Measurements from ENCODE around the gene RGN.
"Not testable (repeated sequence)": the region's sequence is repeated elsewhere in the genome, so short reads cannot be mapped to it uniquely, and the experiment has no call there.

The RGN gene

GRCh38 chrX:47129157-47129898 lies 51.1 kb downstream of the RGN start:
- Histone ChIP-seq H3K27me3 (ENCODE audit: low read depth, low read length) (no peaks in the 10 kb centered on the region), H3K27ac (ENCODE audit: low read length) (peak overlapping the region; percentile 79), H3K36me3 (ENCODE audit: control insufficient read depth in 1 of 2, insufficient read depth in 2 of 2, low read length in 2 of 2) (no peaks in the 10 kb centered on the region), H3K4me1 (ENCODE audit: control insufficient read depth in 1 of 2, insufficient read depth in 2 of 2, low read length in 2 of 2) (no peaks in the 10 kb centered on the region), H3K9me3 (ENCODE audit: control insufficient read depth in 1 of 2, low read length in 2 of 2) (no peaks in the 10 kb centered on the region), H3K4me3 (ENCODE audit: low read depth in 1 of 2, low read length in 2 of 2) (peak overlapping the region; percentile 63 to 86)

DNA sequence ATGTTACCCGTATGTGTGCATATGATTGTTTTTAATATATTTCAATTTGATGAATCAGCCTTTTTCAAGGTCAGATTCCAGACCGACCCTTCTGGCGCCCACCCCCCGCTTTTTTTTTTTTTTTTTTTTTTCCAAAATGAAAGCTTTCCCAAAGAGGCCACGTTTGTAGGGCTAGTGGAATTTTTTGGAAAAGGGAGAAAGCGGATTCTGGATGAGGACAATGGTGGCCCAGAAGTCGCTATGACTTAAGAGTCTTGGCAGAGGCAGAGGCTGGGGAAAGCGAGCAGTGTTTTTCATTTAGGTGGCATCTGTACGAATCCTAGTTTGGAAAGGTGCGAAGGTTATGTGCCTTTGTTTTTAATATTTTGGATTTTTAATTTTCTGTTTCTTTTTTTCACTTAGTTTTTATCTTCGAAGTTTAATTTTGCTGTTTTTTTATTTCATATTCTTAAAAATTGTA lies 51.7 kb downstream of the RGN start:
- H3K9me3 ChIP-seq (ENCODE audit: control insufficient read depth in 1 of 2, low read length in 2 of 2) = no peaks in the 10 kb centered on the region
- H3K36me3 ChIP-seq (ENCODE audit: control insufficient read depth in 1 of 2, insufficient read depth in 2 of 2, low read length in 2 of 2) = no peaks in the 10 kb centered on the region
- H3K4me1 ChIP-seq (ENCODE audit: control insufficient read depth in 1 of 2, insufficient read depth in 2 of 2, low read length in 2 of 2) = no peaks in the 10 kb centered on the region
- no peak overlapping the region for H3K27ac ChIP-seq (ENCODE audit: low read length)
- peak overlapping the region; percentile 39 to 63 for H3K4me3 ChIP-seq (ENCODE audit: low read depth in 1 of 2, low read length in 2 of 2)
- H3K27me3 ChIP-seq (ENCODE audit: low read depth, low read length) = no peaks in the 10 kb centered on the region

DNA sequence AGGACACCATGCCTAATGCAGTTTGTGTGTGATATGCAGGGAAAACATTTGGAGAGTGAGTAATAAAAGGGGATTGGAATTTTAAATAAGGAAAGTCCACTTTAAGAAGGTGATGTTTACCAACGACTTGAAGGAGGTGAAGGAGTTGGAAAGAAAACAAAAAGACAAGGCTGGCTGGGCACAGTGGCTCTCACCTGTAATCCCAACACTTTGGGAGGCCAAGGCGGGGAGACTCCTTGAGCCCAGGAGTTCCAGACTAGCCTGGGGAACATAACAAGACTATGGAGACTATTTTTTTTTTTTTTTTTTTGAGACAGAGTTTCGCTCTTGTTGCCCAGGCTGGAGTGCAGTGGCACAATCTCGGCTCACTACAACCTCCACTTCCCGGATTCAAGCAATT lies 55.2 kb downstream of the RGN start:
- H3K9me3 ChIP-seq (ENCODE audit: control insufficient read depth in 1 of 2, low read length in 2 of 2) = no peaks in the 10 kb centered on the region
- no peaks in the 10 kb centered on the region for H3K27me3 ChIP-seq (ENCODE audit: low read depth, low read length)
- H3K4me3 ChIP-seq (ENCODE audit: low read depth in 1 of 2, low read length in 2 of 2) = no peak overlapping the region
- no peaks in the 10 kb centered on the region for H3K4me1 ChIP-seq (ENCODE audit: control insufficient read depth in 1 of 2, insufficient read depth in 2 of 2, low read length in 2 of 2)
- H3K36me3 ChIP-seq (ENCODE audit: control insufficient read depth in 1 of 2, insufficient read depth in 2 of 2, low read length in 2 of 2) = no peaks in the 10 kb centered on the region
- no peak overlapping the region for H3K27ac ChIP-seq (ENCODE audit: low read length)

GRCh38 chrX:47135650-47136049 lies 57.4 kb downstream of the RGN start:
- not testable (repeated sequence) for H3K36me3 ChIP-seq (ENCODE audit: control insufficient read depth in 1 of 2, insufficient read depth in 2 of 2, low read length in 2 of 2); H3K9me3 ChIP-seq (ENCODE audit: control insufficient read depth in 1 of 2, low read length in 2 of 2); H3K4me3 ChIP-seq (ENCODE audit: low read depth in 1 of 2, low read length in 2 of 2); H3K4me1 ChIP-seq (ENCODE audit: control insufficient read depth in 1 of 2, insufficient read depth in 2 of 2, low read length in 2 of 2); H3K27ac ChIP-seq (ENCODE audit: low read length); H3K27me3 ChIP-seq (ENCODE audit: low read depth, low read length)

DNA sequence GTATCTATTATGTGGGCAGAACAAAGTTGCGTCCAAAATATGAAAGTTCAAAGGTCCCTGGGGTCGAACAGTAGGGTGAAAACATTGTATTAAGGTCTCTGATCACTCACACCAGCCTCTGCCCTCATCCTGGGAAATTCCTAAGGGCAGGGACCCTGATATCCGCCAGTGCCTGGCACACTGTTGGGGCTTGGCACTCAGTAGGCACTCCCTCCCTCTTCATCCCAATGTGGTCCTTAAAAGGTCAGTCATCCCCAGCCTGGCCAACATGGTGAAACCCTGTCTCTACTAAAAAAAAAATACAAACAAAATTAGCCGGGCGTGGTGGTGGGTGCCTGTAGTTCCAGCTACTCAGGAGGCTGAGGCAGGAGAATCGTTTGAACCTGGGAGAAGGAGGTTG lies 59.9 kb downstream of the RGN start:
- Histone ChIP-seq H3K9me3 (ENCODE audit: control insufficient read depth in 1 of 2, low read length in 2 of 2) (no peaks in the 10 kb centered on the region), H3K27me3 (ENCODE audit: low read depth, low read length) (no peaks in the 10 kb centered on the region), H3K4me1 (ENCODE audit: control insufficient read depth in 1 of 2, insufficient read depth in 2 of 2, low read length in 2 of 2) (peaks cover 0 to under 1% of the 10 kb centered on the region in 2 donors), H3K36me3 (ENCODE audit: control insufficient read depth in 1 of 2, insufficient read depth in 2 of 2, low read length in 2 of 2) (peaks cover 12 to 13% of the 10 kb centered on the region in 2 donors), H3K4me3 (ENCODE audit: low read depth in 1 of 2, low read length in 2 of 2) (no peak overlapping the region), H3K27ac (ENCODE audit: low read length) (no peak overlapping the region)

Data from muscle layer of duodenum (tissue), 2 donors.